ENCODE data around the gene HSD17B4. TPM values are rescaled to one million over a fixed set of nuclear protein-coding genes. Genes with fewer than 3 reads are reported as not detected.
"Not testable (repeated sequence)": the region's sequence is repeated elsewhere in the genome, so short reads cannot be mapped to it uniquely, and the experiment has no call there.

Gene HSD17B4
- total and polyA plus RNA-seq, 9 of the 15 experiments (the other 6 are each of a cell fraction or from before 2014, with no cell fraction given) = 50.6 to 187 (median 94.6) TPM

DNA sequence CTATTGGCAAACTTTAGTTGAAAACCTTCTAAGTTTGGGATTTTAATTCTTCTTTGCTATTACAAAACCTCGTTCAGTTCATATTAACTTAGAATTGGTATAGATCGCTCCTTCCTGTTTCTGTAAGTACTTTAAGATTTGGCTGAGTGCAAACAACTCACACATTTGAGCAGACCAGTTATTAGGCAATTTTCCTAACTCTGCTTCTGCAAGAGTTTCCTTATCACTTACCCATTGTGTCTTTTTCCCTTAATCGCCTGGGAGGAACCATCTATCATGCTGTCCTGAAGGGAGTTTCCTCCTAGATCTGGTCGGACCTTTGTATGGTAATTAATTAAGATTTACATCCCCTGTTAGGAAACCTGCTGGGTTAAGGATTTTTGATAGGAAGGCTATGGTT, 24.7 kb upstream of the HSD17B4 start:
- FAIRE-seq; BruUV-seq (replicated peaks): not testable (repeated sequence)
- WGBS (ENCODE audit: insufficient coverage, low coverage, missing lambda C conversion rate) = 10% methylated on average over 4 of the region's 4 CpGs

More for the DNA sequence above, 24.7 kb upstream of the HSD17B4 start:
- CTCF ChIA-PET (ENCODE audit: low intra/inter-chr PET ratio) = interaction anchor here (0.6 kb wide), 2 partner anchors 16 to 211 kb away, joined by 3 read pairs; no protein-coding TSS in a partner anchor
- H3K9ac ChIP-seq (ENCODE audit: insufficient read depth in 1 of 2, low read depth in 2 of 2, low read length in 2 of 2); H3K4me3 ChIP-seq; H3K9me1 ChIP-seq (ENCODE audit: control insufficient read depth, insufficient read depth, low read length); ATAC-seq; H3K27me3 ChIP-seq (ENCODE audit: control insufficient read depth in 2 of 2, insufficient read depth in 2 of 2, low read length in 2 of 2); H3K79me2 ChIP-seq (ENCODE audit: control insufficient read depth, insufficient read depth, low read length); H4K20me1 ChIP-seq (replicated peaks; ENCODE audit: control insufficient read depth, insufficient read depth, low read length); in situ Hi-C loops (cut with MboI); H3K4me2 ChIP-seq (ENCODE audit: insufficient read depth, low read length); H3K27ac ChIP-seq (ENCODE audit: extremely low read depth, low read depth, low read length); H3K9me3 ChIP-seq (replicated peaks; ENCODE audit: control insufficient read depth, insufficient read depth, low read depth, low read length); H3K36me3 ChIP-seq (ENCODE audit: control insufficient read depth, insufficient read depth, low read length); intact Hi-C loops (cut with micrococcal nuclease); TF ChIP-seq CEBPG (CRISPR knock-in tag; IDR thresholded peaks at IDR 0.05): not testable (repeated sequence)
- Histone ChIP-seq H2AFZ (ENCODE audit: low read depth, low read length) (peak overlapping the region; percentile 67), H3K4me1 (replicated peaks in 1 of 2; ENCODE audit: control insufficient read depth in 2 of 2, insufficient read depth in 2 of 2, low read length in 2 of 2) (peaks cover 0 to 15% of the 10 kb centered on the region in 2 experiments; a peak in 3 of 5 replicates)
- POLR2A ChIA-PET = interaction anchor here (0.6 kb wide), 1 partner anchor 9 kb away, joined by 4 read pairs; no protein-coding TSS in a partner anchor
- TF ChIP-seq, protein P1, sequence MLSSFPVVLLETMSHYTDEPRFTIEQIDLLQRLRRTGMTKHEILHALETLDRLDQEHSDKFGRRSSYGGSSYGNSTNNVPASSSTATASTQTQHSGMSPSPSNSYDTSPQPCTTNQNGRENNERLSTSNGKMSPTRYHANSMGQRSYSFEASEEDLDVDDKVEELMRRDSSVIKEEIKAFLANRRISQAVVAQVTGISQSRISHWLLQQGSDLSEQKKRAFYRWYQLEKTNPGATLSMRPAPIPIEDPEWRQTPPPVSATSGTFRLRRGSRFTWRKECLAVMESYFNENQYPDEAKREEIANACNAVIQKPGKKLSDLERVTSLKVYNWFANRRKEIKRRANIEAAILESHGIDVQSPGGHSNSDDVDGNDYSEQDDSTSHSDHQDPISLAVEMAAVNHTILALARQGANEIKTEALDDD (IDR thresholded peaks at IDR 0.05) = peak; percentile 59; the same call in 1 of the 2 replicates
- TF ChIP-seq SOX6 (IDR thresholded peaks at IDR 0.05) = peak; percentile 87
- TF ChIP-seq, protein P2, sequence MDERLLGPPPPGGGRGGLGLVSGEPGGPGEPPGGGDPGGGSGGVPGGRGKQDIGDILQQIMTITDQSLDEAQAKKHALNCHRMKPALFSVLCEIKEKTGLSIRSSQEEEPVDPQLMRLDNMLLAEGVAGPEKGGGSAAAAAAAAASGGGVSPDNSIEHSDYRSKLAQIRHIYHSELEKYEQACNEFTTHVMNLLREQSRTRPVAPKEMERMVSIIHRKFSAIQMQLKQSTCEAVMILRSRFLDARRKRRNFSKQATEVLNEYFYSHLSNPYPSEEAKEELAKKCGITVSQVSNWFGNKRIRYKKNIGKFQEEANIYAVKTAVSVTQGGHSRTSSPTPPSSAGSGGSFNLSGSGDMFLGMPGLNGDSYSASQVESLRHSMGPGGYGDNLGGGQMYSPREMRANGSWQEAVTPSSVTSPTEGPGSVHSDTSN (CRISPR knock-in tag; IDR thresholded peaks at IDR 0.05; ENCODE audit: low read depth) = not testable (repeated sequence)
- TF ChIP-seq, protein P2 (tag; conservative IDR thresholded peaks at IDR 0.05; ENCODE audit: low read depth) = peak; percentile 76
- TF ChIP-seq CBFA2T3 (IDR thresholded peaks at IDR 0.05) = peak; percentile 28; the same call in 1 of the 2 replicates
- peak; percentile 35; the same call in 1 of the 2 replicates for TF ChIP-seq TCF3 (CRISPR knock-in tag; IDR thresholded peaks at IDR 0.05)
- TF ChIP-seq, protein P3, sequence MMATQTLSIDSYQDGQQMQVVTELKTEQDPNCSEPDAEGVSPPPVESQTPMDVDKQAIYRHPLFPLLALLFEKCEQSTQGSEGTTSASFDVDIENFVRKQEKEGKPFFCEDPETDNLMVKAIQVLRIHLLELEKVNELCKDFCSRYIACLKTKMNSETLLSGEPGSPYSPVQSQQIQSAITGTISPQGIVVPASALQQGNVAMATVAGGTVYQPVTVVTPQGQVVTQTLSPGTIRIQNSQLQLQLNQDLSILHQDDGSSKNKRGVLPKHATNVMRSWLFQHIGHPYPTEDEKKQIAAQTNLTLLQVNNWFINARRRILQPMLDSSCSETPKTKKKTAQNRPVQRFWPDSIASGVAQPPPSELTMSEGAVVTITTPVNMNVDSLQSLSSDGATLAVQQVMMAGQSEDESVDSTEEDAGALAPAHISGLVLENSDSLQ (IDR thresholded peaks at IDR 0.05) = peak; percentile 51
- peak; percentile 82 for TF ChIP-seq CEBPB (tag; IDR thresholded peaks at IDR 0.05)
- 0 out of 4 replicates have a peak, but pooled peaks of 1 of the 2 experiments have one; percentile 28 for TF ChIP-seq RCOR1 (IDR thresholded peaks at IDR 0.05; ENCODE audit: borderline replicate concordance in 1 of 2, low read depth in 2 of 2, low read length in 2 of 2)
- TF ChIP-seq CEBPG (tag; conservative IDR thresholded peaks at IDR 0.05 in 1 of 2, IDR thresholded peaks at IDR 0.05 in 1 of 2) = peak; percentile 46 to 68; a peak in 3 of 4 replicates
- TF ChIP-seq, protein P4, sequence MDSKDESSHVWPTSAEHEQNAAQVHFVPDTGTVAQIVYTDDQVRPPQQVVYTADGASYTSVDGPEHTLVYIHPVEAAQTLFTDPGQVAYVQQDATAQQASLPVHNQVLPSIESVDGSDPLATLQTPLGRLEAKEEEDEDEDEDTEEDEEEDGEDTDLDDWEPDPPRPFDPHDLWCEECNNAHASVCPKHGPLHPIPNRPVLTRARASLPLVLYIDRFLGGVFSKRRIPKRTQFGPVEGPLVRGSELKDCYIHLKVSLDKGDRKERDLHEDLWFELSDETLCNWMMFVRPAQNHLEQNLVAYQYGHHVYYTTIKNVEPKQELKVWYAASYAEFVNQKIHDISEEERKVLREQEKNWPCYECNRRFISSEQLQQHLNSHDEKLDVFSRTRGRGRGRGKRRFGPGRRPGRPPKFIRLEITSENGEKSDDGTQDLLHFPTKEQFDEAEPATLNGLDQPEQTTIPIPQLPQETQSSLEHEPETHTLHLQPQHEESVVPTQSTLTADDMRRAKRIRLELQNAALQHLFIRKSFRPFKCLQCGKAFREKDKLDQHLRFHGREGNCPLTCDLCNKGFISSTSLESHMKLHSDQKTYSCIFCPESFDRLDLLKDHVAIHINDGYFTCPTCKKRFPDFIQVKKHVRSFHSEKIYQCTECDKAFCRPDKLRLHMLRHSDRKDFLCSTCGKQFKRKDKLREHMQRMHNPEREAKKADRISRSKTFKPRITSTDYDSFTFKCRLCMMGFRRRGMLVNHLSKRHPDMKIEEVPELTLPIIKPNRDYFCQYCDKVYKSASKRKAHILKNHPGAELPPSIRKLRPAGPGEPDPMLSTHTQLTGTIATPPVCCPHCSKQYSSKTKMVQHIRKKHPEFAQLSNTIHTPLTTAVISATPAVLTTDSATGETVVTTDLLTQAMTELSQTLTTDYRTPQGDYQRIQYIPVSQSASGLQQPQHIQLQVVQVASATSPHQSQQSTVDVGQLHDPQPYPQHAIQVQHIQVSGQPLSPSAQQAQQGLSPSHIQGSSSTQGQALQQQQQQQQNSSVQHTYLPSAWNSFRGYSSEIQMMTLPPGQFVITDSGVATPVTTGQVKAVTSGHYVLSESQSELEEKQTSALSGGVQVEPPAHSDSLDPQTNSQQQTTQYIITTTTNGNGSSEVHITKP (IDR thresholded peaks at IDR 0.05; ENCODE audit: partially characterized antibody) = peak; percentile 6
- peak; percentile 73; the same call in 1 of the 2 replicates for TF ChIP-seq ZNF41 (CRISPR knock-in tag; conservative IDR thresholded peaks at IDR 0.05)
- TF ChIP-seq MEIS2 (IDR thresholded peaks at IDR 0.05; ENCODE audit: partially characterized antibody) = peak; percentile 88
- DNase-seq (ENCODE audit: extremely low read depth in 1 of 4, low spot score in 3 of 4) = peak in 1 of 4 experiments; percentile 36
